ENCODE results near the gene CCDC178. TPM values are rescaled to one million over a fixed set of nuclear protein-coding genes. Genes with fewer than 3 reads are reported as not detected.
"Not testable (repeated sequence)": the region's sequence is repeated elsewhere in the genome, so short reads cannot be mapped to it uniquely, and the experiment has no call there.

The CCDC178 gene
- polyA plus RNA-seq, 3 donors, result 0.48 to 12.9 (median 6.1) TPM

GRCh38 chr18:33157893-33158292 is 282.6 kb downstream of the CCDC178 start:
- H3K27ac ChIP-seq (ENCODE audit: low read depth, low read length), result no peak overlapping the region
- 9 to 29% (median 25%) methylated on average over 1 of the region's 1 CpG for WGBS, 3 donors

- no peak overlapping the region for H3K27ac ChIP-seq (ENCODE audit: low read depth, low read length)
These were observed 283.5 kb downstream of the CCDC178 start for GRCh38 chr18:33156906-33157470.

- H3K27ac ChIP-seq (ENCODE audit: low read depth, low read length), result no peak overlapping the region
- 66 to 76% (median 74%) methylated on average over 2 of the region's 2 CpGs for WGBS, 3 donors
These were observed 286.5 kb downstream of the CCDC178 start for GRCh38 chr18:33154049-33154448.

- H3K27ac ChIP-seq (ENCODE audit: low read depth, low read length), result no peak overlapping the region
- WGBS, 3 donors, result 64 to 73% (median 69%) methylated on average over 1 of the region's 1 CpG
These were observed 288.1 kb downstream of the CCDC178 start for GRCh38 chr18:33152376-33152775.

GRCh38 chr18:33147811-33148210 is 292.7 kb downstream of the CCDC178 start:
- H3K27ac ChIP-seq (ENCODE audit: low read depth, low read length), result not testable (repeated sequence)
- WGBS, 3 donors, result 89 to 97% (median 92%) methylated on average over 21 to 25 of the region's 25 CpGs

GRCh38 chr18:33146014-33146413 is 294.5 kb downstream of the CCDC178 start:
- WGBS, 3 donors, result 64 to 83% (median 66%) methylated on average over 2 of the region's 2 CpGs
- H3K27ac ChIP-seq (ENCODE audit: low read depth, low read length), result no peak overlapping the region

GRCh38 chr18:33135951-33136660 is 304.4 kb downstream of the CCDC178 start:
- no peak overlapping the region for H3K27ac ChIP-seq (ENCODE audit: low read depth, low read length)
- 50 to 53% (median 51%) methylated on average over 2 of the region's 2 CpGs for WGBS, 3 donors

GRCh38 chr18:33132657-33133056 is 307.9 kb downstream of the CCDC178 start:
- WGBS, 3 donors, result 62 to 87% (median 75%) methylated on average over 2 of the region's 2 CpGs
- no peak overlapping the region for H3K27ac ChIP-seq (ENCODE audit: low read depth, low read length)

- H3K27ac ChIP-seq (ENCODE audit: low read depth, low read length), result no peak overlapping the region
- 67 to 82% (median 72%) methylated on average over 4 of the region's 4 CpGs for WGBS, 3 donors
These were observed 311.9 kb downstream of the CCDC178 start for GRCh38 chr18:33128581-33128980.

- 28 to 75% (median 68%) methylated on average over 7 of the region's 7 CpGs for WGBS, 3 donors
- H3K27ac ChIP-seq (ENCODE audit: low read depth, low read length), result no peak overlapping the region
These were observed 316.5 kb downstream of the CCDC178 start for GRCh38 chr18:33123862-33124518.

GRCh38 chr18:33116376-33116775 is 324.1 kb downstream of the CCDC178 start:
- no peak overlapping the region for H3K27ac ChIP-seq (ENCODE audit: low read depth, low read length)
- WGBS, 3 donors, result 5 to 16% (median 14%) methylated on average over 3 of the region's 3 CpGs

- H3K27ac ChIP-seq (ENCODE audit: low read depth, low read length), result no peak overlapping the region
- 33 to 91% (median 91%) methylated on average over 1 of the region's 1 CpG for WGBS, 3 donors
These were observed 324.6 kb downstream of the CCDC178 start for GRCh38 chr18:33115917-33116316.

GRCh38 chr18:33115476-33115875 is 325.0 kb downstream of the CCDC178 start:
- no peak overlapping the region for H3K27ac ChIP-seq (ENCODE audit: low read depth, low read length)
- WGBS, 3 donors, result 79 to 92% (median 86%) methylated on average over 7 of the region's 7 CpGs

- no peak overlapping the region for H3K27ac ChIP-seq (ENCODE audit: low read depth, low read length)
- WGBS, 3 donors, result 77 to 78% (median 78%) methylated on average over 1 of the region's 1 CpG
These were observed 325.8 kb downstream of the CCDC178 start for GRCh38 chr18:33114749-33115148.

GRCh38 chr18:33113416-33113815 is 327.1 kb downstream of the CCDC178 start:
- H3K27ac ChIP-seq (ENCODE audit: low read depth, low read length), result no peak overlapping the region
- 62 to 83% (median 79%) methylated on average over 1 of the region's 1 CpG for WGBS, 3 donors

GRCh38 chr18:33107511-33107910 is 333.0 kb downstream of the CCDC178 start:
- H3K27ac ChIP-seq (ENCODE audit: low read depth, low read length), result no peak overlapping the region

- WGBS, 3 donors, result 72 to 85% (median 77%) methylated on average over 3 of the region's 3 CpGs
These were observed 339.2 kb downstream of the CCDC178 start for GRCh38 chr18:33101316-33101715.

GRCh38 chr18:33099626-33100025 is 340.9 kb downstream of the CCDC178 start:
- 60 to 77% (median 69%) methylated on average over 3 of the region's 3 CpGs for WGBS, 3 donors
- no peak overlapping the region for H3K27ac ChIP-seq (ENCODE audit: low read depth, low read length)

More at GRCh38 chr18:33101316-33101715, 339.2 kb downstream of the CCDC178 start:
- no peak overlapping the region for H3K27ac ChIP-seq (ENCODE audit: low read depth, low read length)

- 91 to 99% (median 98%) methylated on average over 3 of the region's 3 CpGs for WGBS, 3 donors
- no peak overlapping the region for H3K27ac ChIP-seq (ENCODE audit: low read depth, low read length)
These were observed 343.4 kb downstream of the CCDC178 start for GRCh38 chr18:33097126-33097525.

GRCh38 chr18:33090461-33090860 is 350.1 kb downstream of the CCDC178 start:
- WGBS, 3 donors, result 23 to 67% (median 53%) methylated on average over 4 of the region's 4 CpGs

More at GRCh38 chr18:33090461-33090860, 350.1 kb downstream of the CCDC178 start:
- H3K27ac ChIP-seq (ENCODE audit: low read depth, low read length), result no peak overlapping the region
